HCEC 1CT (cell line): Measurements from ENCODE around the gene MPLKIP.
A peak's percentile ranks its signal among the peaks of the same experiment; 100 is the strongest.
"Not testable (repeated sequence)": the region's sequence is repeated elsewhere in the genome, so short reads cannot be mapped to it uniquely, and the experiment has no call there.

Experiments
- DNase-seq: peaks from one replicate; pipeline ENCODE4 v3.0.0-alpha.2; 2017

Gene MPLKIP

DNA sequence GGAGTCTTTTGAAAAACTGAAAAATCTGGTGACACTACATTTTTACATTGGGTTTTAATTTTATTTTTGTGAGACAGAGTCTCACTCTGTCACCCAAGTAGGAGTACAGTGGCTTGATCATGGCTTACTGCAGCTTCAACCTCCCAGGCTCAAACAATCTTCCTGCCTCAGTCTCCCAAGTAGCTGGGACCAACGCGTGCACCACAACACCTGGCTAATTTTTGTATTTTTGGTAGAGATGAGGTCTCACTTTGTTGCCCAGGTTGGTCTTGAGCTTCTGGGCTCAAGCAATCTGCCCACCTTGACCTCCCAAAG, 11.5 kb downstream of the MPLKIP start:
- no peak for DNase-seq

DNA sequence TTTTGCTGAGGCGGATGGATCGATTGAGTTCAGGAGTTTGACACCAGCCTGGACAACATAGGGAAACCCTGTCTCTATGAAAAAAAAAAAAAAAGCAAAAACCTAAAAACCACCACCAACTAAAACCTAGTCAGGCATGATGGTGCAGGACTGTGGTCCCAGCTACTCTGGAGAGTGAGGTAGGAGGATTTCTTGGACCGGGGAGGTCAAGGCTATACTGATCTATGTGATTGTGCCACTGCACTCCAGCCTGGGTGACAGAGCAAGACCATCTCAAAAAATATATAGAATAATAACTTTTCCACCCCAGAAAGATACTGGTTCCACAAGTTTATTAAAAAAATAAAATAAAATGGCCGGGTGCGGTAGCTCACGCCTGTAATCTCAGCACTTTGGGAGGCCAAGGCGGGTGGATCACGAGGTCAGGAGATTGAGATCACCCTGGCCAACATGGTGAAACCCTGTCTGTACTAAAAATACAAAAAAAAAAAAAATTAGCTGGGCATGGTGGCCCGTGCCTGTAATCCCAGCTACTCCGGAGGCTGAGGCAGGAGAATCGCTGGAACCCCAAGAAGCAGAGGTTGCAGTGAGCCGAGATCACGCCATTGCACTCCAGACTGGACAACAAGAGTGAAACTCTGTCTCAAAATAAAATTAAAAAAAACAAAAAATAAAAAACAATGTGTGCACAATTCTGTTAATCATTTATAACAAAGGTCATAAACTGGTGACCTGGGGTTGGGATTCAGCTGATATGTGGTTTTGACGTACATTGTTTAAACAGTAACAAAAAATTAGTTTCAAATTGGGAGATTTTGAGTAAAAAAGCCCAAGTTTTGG, 12.1 kb downstream of the MPLKIP start:
- DNase-seq, result not testable (repeated sequence)

DNA sequence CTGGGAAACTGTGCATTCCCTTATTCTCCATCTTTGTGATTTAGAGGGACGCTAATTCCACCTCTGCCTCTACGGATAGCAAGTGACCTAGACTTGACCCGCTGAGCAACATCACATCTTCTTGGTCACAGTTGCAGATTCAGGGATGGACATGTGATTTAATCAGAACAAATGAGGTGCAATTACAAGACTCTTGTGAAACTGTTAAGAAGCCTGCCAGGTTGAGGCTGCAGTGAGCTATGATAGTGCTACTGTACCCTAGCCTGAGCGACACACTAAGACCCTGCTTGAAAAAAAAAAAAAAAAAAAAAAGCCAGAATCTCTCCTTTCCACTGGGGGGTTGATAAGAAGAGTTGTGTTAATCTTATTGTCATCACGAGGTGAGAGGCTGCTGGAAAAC, 14.4 kb downstream of the MPLKIP start:
- no peak for DNase-seq

DNA sequence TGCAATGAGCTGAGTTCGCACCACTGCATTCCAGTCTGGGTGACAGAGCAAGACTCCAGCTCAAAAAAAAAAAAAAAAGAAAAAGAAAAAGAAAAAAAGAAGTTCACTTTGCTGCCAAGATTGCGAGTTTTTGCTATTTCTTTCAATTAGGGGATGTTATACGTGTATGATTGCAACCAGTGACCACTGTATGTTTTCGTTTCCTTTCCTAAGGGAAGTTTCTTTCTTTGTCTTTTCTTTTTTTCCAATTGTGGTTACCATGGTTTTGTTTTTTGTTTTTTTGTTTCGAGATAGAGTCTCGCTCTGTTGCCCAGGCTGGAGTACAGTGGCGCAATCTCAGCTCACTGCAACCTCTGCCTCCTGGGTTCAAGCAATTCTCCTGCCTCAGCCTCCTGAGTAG, 16.2 kb downstream of the MPLKIP start:
- DNase-seq, result not testable (repeated sequence)

DNA sequence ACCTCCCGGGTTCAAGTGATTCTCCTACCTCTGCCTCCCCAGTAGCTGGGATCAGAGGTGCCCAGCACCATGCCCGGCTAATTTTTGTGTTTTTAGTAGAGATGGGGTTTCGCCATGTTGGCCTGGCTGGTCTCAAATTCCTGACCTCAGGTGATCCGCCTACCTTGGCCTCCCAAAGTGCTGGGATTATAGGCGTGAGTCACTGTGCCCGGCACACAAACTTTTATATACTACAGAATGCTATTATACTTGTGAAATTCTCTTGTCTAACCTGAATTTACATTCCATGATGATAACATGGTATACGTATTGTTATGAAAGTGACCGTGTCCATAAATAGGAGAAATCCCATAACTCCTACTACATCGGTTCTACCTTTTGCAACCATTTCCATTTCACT, 17.2 kb downstream of the MPLKIP start:
- DNase-seq, result not testable (repeated sequence)

DNA sequence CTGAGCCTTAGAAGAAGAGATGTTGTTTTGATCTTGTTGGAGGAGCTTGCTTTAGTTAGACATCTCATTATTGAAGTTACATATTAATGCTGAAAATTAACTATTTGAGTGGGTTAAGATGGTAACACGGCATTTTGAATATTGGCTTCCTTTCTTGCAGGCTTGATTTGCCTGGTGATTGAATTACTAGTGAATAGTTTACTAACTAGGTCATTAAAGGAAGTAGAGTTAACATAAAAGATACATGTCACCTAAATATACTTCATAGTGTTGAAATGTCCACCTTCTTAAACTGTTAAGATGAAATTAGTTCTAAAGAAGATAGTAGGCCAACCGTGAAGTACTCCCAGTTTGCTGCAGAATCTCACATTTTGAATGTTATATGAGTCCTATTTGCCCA, 18.5 kb downstream of the MPLKIP start:
- DNase-seq, result no peak

DNA sequence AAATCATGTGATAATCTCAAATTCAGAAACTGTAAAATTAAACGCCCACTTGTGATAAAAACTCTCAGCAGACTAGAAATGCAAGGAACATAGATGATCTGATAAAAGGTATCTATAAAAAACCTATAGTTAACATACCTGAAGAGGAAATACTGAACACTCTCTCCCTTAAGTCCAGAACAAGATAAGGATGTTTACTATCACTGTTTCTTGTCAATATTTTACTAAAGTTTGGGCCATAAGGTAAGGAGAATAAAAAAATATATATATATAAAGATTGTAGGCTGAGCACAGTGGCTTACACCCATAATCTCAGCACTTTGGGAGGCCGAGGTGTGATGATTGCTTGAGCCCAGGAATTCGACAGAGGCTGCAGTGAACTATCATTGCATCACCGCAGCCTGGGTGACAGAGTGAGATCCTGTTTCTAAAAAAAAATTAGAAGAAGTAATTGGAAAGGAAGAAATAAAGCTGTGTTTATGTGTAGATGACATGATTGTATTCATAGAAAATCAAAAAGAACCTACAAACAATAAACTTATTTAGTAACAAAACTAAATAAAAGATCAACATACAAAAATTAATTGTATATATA, 28.4 kb downstream of the MPLKIP start:
- no peak for DNase-seq

DNA sequence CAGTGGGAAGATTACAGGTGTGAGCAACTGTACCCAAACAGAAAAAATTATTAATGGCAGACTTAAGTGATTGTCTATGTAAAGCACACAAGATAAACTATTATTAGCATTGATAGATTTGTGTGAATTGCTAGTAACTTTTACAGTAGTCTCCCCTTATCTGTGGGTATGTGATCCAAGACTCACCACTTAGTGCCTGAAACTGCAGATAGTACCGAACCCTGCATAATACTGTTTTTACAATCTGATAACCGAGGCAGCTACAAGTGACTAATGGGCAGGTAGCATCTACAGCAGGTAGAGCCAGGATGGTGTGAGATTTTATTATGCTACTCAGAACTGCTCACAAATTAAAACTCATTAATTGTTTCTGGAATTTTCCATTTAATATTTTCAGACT, 31.5 kb downstream of the MPLKIP start:
- DNase-seq, result no peak

DNA sequence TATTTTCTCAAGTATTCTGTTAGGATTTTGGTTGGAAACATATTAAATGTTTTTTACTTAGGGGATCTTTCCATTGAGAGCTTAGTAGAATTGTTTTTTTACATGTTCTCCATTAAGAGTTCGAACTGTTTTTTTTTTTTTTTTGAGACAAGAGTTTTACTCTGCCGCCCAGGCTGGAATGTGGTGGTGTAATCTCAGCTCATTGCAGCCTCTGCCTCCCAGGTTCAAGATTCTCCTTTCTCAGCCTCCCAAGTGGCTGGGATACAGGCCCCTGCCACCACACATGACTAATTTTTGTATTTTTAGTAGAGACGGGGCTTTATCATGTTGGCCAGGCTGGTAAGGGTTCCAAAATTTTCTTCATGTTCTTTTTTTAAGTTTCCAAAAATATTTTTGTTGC, 33.2 kb downstream of the MPLKIP start:
- no peak for DNase-seq

DNA sequence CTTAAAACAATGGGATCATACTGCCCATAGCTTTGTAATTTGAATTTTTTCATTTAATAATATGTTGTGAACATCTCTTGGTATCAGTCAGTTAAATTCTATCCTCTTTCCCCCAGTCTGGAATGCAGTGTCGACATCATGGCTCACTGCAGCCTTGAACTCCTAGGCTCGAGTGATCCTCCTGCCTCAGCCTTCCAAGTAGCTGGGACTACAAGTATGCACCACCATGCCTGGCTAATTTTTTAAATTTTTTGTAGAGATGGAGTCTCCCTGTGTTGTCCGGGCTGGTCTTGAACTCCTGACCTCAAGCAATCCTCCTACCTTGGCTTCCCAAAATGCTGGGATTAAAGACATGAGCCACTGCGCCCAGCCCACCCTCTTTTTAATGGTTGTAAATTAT, 34.6 kb downstream of the MPLKIP start:
- DNase-seq, result no peak

DNA sequence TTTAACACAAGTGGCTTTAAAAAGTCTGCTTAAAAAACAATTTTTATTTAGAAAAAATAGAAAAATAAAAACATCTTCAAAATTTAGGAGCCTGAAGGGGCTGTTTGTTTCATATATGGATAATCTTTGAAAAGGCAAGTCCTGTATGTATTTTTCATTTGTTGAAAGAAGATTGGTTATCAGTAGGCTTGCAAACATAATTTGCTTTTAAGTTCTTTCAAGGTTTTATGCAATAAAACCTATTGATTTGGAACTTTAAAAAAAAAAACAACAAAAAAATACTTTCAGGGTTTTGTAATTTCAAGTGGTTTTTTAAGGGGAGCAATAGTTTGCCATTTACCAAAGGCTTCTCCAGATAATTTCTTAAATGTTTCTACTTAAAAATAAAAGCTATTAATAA, 35.6 kb downstream of the MPLKIP start:
- no peak for DNase-seq

DNA sequence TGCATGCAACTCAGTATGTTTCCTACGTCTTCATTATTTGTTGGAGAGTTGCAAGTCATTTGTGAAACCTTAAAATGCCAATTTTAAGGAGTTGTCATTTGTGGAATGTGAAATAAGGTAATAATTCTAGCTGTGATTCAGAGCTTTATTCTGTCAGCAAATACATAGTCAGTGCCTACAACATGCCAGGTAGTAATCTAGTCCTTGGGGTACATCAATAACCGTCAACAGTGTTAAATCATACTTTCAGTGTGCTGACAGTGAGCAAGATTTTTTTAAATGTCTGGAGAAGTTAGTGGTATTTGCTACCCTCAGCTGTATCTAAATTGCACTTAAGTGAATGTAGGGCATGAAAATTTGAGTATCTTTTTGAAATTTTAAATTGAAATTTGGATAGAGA, 36.7 kb downstream of the MPLKIP start:
- DNase-seq, result no peak

DNA sequence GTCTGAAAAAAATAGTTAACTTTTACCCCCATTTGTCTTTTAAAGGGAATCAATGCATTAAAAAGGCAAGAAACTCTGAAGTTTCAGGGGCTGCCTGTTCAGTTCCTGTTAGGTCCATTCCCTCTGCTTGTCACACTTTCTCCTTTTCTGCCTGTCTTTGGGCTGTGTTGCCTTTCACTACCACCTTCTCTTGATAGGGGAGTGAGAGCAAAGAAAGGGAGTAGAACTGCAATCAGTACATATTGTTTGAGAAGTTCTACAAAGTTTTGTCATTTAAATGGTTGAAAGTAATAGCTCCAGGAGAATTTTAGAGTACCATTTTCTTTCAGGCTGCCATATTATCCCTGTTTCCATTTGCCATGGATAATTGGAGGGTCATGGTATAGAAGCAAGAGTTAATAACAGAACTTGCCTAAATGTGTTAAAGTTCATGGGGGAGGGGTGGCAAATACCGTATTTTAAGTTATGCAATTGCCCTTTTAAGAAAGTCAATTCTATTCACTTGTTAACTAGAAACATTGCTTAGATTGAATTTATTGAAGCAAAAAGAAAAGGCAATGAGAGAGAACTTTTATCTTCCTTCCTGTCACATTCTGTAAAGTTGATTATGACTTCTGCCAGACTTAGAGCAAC, 38.6 kb downstream of the MPLKIP start:
- DNase-seq, result no peak

DNA sequence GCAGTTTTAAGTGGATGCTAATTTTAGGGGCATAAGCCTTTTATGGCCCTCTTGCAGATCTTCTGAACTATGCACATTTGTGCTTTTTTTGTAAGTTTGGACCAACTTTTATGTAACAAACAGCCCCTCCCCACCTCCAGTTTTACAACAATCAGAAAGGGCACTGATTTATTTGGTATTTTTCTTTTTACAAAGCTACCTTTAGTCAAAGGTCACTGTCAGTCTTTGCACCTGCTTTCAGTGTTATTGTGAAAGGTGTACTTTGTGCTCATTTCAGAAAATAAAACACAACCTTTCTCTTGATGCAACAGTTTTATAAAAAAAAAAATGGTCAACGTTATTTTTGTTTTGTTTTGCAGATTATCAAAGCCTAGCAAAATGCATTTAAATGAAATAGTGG, 39.2 kb downstream of the MPLKIP start:
- DNase-seq, result no peak

DNA sequence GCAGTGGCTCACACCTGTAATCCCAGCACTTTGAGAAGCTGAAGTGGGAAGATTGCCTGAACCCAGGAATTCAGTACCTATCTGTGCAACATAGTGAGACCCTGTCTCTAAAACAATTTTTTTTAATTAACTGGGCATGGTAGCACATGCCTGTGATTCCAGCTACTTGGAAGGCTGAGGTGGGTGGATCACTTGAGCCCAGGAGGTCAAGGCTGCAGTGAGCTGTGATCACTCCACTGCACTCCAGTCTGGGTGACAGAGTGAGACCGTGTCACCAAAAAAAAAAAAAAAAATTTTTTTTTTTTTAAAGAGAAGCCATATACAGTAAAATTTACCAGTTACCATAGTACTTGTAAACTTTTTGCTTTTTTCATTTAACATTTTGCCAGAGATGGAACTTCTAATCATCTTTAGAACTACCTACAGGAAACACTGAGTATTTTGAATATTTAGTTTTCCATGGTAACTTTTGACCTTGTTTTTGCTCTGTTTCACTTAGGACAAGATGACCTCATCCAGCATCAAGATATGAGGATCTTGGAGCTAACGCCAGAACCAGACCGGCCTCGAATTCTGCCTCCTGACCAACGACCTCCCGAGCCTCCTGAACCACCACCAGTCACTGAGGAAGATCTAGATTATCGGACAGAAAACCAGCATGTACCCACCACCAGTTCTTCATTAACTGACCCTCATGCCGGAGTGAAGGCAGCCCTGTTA, 40.6 kb downstream of the MPLKIP start:
- DNase-seq, result no peak

DNA sequence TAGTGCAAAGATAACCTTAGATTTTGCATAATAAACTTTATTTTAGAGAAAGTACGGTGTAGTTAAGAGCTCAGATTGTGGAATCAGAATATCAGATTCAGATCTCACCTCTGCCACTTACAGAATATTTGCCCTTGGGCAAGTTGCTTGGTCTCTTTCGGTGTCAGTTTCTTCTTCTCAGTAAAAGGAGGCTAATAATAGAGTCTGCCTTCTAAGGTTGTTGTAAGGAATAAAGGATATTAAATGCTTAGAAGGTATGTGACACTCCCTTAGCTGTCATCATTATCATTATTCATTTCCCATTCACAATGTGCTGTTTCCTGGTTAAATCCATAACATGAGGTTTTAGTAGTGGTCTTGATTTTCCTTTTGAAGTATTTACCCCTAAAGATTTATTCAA, 42.2 kb downstream of the MPLKIP start:
- DNase-seq, result no peak

DNA sequence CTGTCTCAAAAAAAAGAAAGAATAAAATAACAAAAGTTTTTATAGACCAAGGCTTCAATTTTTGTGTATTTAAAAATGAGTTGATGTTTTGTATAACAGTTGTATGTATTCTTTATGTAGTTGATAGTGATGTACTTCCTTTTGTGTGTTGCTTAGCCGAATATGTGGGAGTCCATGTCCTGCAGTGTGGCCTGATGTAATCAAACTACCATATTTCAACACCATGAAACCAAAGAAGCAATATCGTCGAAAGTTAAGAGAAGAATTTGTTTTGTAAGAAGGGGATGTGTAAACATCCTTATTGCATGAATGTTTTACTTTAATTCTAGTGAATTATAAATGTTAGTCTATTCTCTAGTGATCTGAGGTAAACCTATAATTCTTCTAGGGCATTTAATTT, 56.6 kb downstream of the MPLKIP start:
- peak; percentile 14 for DNase-seq
